Tibial nerve (tissue), 4 donors: ENCODE results near the gene NACA. TPM values are rescaled to one million over a fixed set of nuclear protein-coding genes. Genes with fewer than 3 reads are reported as not detected.

Experiments
- DNase-seq, 2 donors: peaks; one replicate each; pipeline ENCODE4 v3.0.0-alpha.2; 2019; ENCODE audit warnings: low spot score in 2 of 2
- H3K27ac ChIP-seq, 4 donors: fragments of 200-600 bp; sonication (generic) in 3 of 4; one replicate each; pipeline ENCODE4 v1.5.1; 2017 to 2019; ENCODE audit warnings: mild to moderate bottlenecking in 1 of 4
- H3K27me3 ChIP-seq, 2 donors: fragments of 200-600 bp; sonication (generic) in 1 of 2; one replicate each; pipeline versions ENCODE4 v1.5.1 to v1.6.0; 2017 to 2019
- H3K36me3 ChIP-seq, 3 donors: fragments of 200-600 bp; sonication (generic); one replicate each; pipeline ENCODE4 v1.5.1; 2018 to 2019
- H3K4me1 ChIP-seq, 4 donors: fragments of 200-600 bp; sonication (generic) in 3 of 4; one replicate each; pipeline ENCODE4 v1.5.1; 2017 to 2019
- H3K4me3 ChIP-seq, 4 donors: fragments of 200-600 bp; sonication (generic) in 3 of 4; one replicate each; pipeline ENCODE4 v1.5.1; 2017 to 2019; ENCODE audit warnings: mild to moderate bottlenecking in 1 of 4, moderate library complexity in 1 of 4
- H3K9me3 ChIP-seq, 4 donors: fragments of 200-600 bp; sonication (generic) in 3 of 4; one replicate each; pipeline ENCODE4 v1.5.1; 2017 to 2019
- EP300 ChIP-seq, 2 donors: sonication (generic); formaldehyde crosslinking; IDR thresholded peaks; one replicate each; pipeline ENCODE4 v1.6.1; 2017; ENCODE audit warnings: antibody characterized with exemption in 2 of 2, mild to moderate bottlenecking in 1 of 2
- POLR2A ChIP-seq, 2 donors: fragments of 450-650 bp; IDR thresholded peaks; one replicate each; pipeline ENCODE4 v1.6.1; 2017; ENCODE audit warnings: antibody characterized with exemption in 2 of 2, mild to moderate bottlenecking in 2 of 2, moderate library complexity in 2 of 2
- WGBS, 2 donors: methylation state at CpG; one replicate each; pipeline ENCODE4 v1.1.5; 2018; 5-methylcytosine and 5-hydroxymethylcytosine counted together
- total RNA-seq, 4 donors: library from RNA; depleted of rRNA; stranded (reverse); fragments of >200 nt; gene quantifications; one replicate each; pipeline ENCODE4 v1.1.0, GENCODE V29; 2016
- TF ChIP-seq, protein P1 (sequence below), 5 experiments: fragments of 200-600 bp in 3 of 5; fragments of 450-650 bp in 2 of 5; sonication (generic) in 3 of 5; IDR thresholded peaks; one replicate each; pipeline ENCODE4 v1.5.1; 2016 to 2019; ENCODE audit warnings: antibody characterized with exemption in 5 of 5, mild to moderate bottlenecking in 3 of 5, moderate library complexity in 2 of 5

Gene NACA
- total RNA-seq: 1,000 to 10,000 TPM in 1 of 4 donors, 100 to 1,000 TPM in 3; 829 to 1,085 (median 948) TPM

- H3K36me3 ChIP-seq: peaks cover 0 to 28% (median 0%) of the 10 kb centered on the region in 3 donors
- no peaks in the 10 kb centered on the region for H3K27me3 ChIP-seq
- peak within 1 kb of the TSS; percentile 65 to 95 (median 76) for H3K4me3 ChIP-seq
- TF ChIP-seq, protein P1, sequence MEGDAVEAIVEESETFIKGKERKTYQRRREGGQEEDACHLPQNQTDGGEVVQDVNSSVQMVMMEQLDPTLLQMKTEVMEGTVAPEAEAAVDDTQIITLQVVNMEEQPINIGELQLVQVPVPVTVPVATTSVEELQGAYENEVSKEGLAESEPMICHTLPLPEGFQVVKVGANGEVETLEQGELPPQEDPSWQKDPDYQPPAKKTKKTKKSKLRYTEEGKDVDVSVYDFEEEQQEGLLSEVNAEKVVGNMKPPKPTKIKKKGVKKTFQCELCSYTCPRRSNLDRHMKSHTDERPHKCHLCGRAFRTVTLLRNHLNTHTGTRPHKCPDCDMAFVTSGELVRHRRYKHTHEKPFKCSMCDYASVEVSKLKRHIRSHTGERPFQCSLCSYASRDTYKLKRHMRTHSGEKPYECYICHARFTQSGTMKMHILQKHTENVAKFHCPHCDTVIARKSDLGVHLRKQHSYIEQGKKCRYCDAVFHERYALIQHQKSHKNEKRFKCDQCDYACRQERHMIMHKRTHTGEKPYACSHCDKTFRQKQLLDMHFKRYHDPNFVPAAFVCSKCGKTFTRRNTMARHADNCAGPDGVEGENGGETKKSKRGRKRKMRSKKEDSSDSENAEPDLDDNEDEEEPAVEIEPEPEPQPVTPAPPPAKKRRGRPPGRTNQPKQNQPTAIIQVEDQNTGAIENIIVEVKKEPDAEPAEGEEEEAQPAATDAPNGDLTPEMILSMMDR (IDR thresholded peaks at IDR 0.05): peak in 2 of 5 experiments; percentile 33 to 49
- peak; percentile 97 to 98 for TF ChIP-seq POLR2A (IDR thresholded peaks at IDR 0.05)
- TF ChIP-seq EP300 (IDR thresholded peaks at IDR 0.05): peak; percentile 81 to 100
- H3K27ac ChIP-seq: peak within 1 kb of the TSS; percentile 80 to 97 (median 92)
- peaks cover 0 to 44% (median 39%) of the 10 kb centered on the region in 4 donors for H3K4me1 ChIP-seq
- DNase-seq: peak; percentile 96 to 97
- WGBS, 2 donors: 0 to 1% methylated on average over 45 to 46 of the region's 46 CpGs
- H3K9me3 ChIP-seq: no peaks in the 10 kb centered on the region
Measured at GRCh38 chr12:56724972-56725722, at the start of gene NACA. TSS of gene NACA (minus strand) at chr12:56725299. CDS start at chr12:56724521, 778 bp downstream.

GRCh38 chr12:56773113-56773512 lies 48.0 kb upstream of the NACA start:
- DNase-seq: no peak
- no peaks in the 10 kb centered on the region for H3K4me1 ChIP-seq
- no peaks in the 10 kb centered on the region for H3K36me3 ChIP-seq
- H3K9me3 ChIP-seq: no peaks in the 10 kb centered on the region
- WGBS, 2 donors: 87 to 92% methylated on average over 2 of the region's 2 CpGs
- no peak overlapping the region for H3K4me3 ChIP-seq
- no peak overlapping the region for H3K27ac ChIP-seq
- TF ChIP-seq POLR2A (IDR thresholded peaks at IDR 0.05): no peak
- TF ChIP-seq, protein P1 (IDR thresholded peaks at IDR 0.05): no peak
- no peak for TF ChIP-seq EP300 (IDR thresholded peaks at IDR 0.05)
- H3K27me3 ChIP-seq: no peaks in the 10 kb centered on the region

GRCh38 chr12:56772625-56773024 lies 47.5 kb upstream of the NACA start:
- TF ChIP-seq, protein P1 (IDR thresholded peaks at IDR 0.05): no peak
- TF ChIP-seq POLR2A (IDR thresholded peaks at IDR 0.05): no peak
- no peak for TF ChIP-seq EP300 (IDR thresholded peaks at IDR 0.05)
- no peak overlapping the region for H3K4me3 ChIP-seq
- no peak for DNase-seq
- no peaks in the 10 kb centered on the region for H3K9me3 ChIP-seq
- H3K27me3 ChIP-seq: no peaks in the 10 kb centered on the region
- no peaks in the 10 kb centered on the region for H3K36me3 ChIP-seq
- no peak overlapping the region for H3K27ac ChIP-seq
- 75 to 86% methylated on average over 5 of the region's 5 CpGs for WGBS, 2 donors
- H3K4me1 ChIP-seq: no peaks in the 10 kb centered on the region

DNA sequence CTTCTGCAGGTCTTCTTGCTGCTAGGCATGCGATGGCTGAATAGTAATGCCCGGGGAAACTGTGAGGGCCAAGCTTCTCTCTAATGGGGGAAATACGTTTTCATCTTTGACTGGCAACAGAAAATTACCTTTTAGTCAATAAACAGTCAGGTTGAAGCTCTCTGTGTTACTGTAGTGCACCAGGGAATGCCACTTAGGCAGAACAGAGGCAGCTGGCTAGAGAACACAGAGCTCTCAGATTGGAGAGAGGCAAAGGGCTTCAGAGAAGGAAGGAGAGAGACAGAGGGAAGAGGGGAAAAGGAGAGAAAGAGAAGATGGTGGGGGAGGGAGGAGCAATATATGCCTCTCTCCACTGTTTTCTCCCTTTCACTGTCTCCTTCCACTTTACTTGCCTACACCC lies 44.8 kb upstream of the NACA start:
- no peak overlapping the region for H3K27ac ChIP-seq
- H3K36me3 ChIP-seq: no peaks in the 10 kb centered on the region
- TF ChIP-seq, protein P1 (IDR thresholded peaks at IDR 0.05): no peak
- TF ChIP-seq POLR2A (IDR thresholded peaks at IDR 0.05) (no peak), EP300 (IDR thresholded peaks at IDR 0.05) (no peak)
- no peak overlapping the region for H3K4me3 ChIP-seq
- H3K27me3 ChIP-seq: no peaks in the 10 kb centered on the region
- H3K4me1 ChIP-seq: no peaks in the 10 kb centered on the region
- 83 to 86% methylated on average over 3 of the region's 3 CpGs for WGBS, 2 donors
- no peaks in the 10 kb centered on the region for H3K9me3 ChIP-seq
- DNase-seq: no peak

- 92 to 93% methylated on average over 5 of the region's 5 CpGs for WGBS, 2 donors
- Histone ChIP-seq H3K4me1 (no peaks in the 10 kb centered on the region), H3K27me3 (no peaks in the 10 kb centered on the region), H3K9me3 (no peaks in the 10 kb centered on the region), H3K4me3 (no peak overlapping the region), H3K36me3 (no peaks in the 10 kb centered on the region), H3K27ac (no peak overlapping the region)
- no peak for DNase-seq
- TF ChIP-seq, protein P1 (IDR thresholded peaks at IDR 0.05): no peak
- no peak for TF ChIP-seq POLR2A (IDR thresholded peaks at IDR 0.05)
- no peak for TF ChIP-seq EP300 (IDR thresholded peaks at IDR 0.05)
Measured at GRCh38 chr12:56768424-56768823, 43.3 kb upstream of the NACA start.
